Measurements from ENCODE around the gene PRR35.

Gene PRR35

DNA sequence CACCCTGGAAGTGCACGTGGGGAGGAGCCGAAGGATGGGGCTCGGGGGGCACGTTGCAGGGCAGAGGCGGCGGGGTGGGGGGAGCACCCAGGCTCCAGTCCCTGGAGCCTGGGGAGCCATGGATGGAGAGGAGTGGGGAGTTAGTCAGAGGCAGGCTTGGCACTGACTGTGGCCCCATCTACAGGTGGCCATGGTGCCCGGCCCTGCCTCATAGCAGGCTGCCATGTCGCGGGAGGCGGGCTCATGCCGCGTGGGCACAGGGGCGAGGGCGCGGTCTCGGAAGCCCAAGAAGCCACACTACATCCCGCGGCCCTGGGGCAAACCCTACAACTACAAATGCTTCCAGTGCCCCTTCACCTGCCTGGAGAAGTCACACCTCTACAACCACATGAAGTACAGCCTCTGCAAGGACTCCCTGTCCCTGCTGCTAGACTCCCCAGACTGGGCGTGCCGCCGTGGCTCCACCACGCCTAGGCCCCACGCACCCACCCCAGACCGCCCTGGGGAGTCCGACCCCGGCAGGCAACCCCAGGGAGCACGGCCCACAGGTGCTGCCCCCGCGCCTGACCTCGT, 3.0 kb downstream of the PRR35 start:
- TF ChIP-seq, protein P1, sequence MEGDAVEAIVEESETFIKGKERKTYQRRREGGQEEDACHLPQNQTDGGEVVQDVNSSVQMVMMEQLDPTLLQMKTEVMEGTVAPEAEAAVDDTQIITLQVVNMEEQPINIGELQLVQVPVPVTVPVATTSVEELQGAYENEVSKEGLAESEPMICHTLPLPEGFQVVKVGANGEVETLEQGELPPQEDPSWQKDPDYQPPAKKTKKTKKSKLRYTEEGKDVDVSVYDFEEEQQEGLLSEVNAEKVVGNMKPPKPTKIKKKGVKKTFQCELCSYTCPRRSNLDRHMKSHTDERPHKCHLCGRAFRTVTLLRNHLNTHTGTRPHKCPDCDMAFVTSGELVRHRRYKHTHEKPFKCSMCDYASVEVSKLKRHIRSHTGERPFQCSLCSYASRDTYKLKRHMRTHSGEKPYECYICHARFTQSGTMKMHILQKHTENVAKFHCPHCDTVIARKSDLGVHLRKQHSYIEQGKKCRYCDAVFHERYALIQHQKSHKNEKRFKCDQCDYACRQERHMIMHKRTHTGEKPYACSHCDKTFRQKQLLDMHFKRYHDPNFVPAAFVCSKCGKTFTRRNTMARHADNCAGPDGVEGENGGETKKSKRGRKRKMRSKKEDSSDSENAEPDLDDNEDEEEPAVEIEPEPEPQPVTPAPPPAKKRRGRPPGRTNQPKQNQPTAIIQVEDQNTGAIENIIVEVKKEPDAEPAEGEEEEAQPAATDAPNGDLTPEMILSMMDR (IDR thresholded peaks at IDR 0.05; ENCODE audit: control extremely low read depth, extremely low read depth, low read depth, missing control alignments), result no peak
- no peak for DNase-seq (ENCODE audit: extremely low spot score)
- CTCF ChIA-PET, result no interaction called here
- POLR2A ChIA-PET, result no interaction called here

DNA sequence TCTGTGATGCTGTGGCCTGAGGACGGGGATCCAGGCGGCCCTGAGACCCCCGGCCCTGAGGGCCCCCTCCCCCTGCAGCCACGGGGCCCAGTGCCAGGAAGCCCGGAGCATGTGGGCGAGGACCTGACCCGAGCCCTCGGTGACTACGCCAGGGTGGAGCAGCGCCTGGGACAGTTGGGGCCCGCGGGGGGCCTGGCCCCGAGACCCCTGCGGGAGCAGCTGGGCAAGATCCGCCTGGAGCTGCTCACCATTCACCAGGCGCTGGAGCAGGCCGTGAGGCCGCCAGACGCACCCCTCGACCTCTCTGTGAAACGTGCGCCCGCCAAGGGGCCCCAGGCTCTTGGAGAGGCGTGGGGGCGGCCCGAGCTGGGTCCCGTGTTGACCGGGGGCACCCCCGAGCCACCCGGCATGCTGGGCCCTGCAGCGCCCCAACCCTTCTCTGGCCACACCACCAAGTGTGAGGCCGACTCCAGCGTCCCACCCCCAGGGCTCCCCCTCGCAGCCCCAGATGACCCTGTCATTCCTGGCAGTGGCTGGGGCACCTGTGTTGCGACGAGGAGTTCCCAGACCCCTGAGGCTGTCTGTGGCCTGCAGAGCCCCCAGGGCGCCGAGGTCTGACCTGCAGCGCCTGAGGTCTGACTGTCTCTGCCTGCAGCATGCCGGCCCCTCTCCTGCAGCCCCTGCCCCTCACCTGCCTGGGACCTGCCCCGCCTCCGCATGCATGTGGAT, 4.7 kb downstream of the PRR35 start:
- ChIA-PET CTCF (no interaction called here), POLR2A (no interaction called here)
- TF ChIP-seq, protein P1 (IDR thresholded peaks at IDR 0.05; ENCODE audit: control extremely low read depth, extremely low read depth, low read depth, missing control alignments), result no peak
- DNase-seq (ENCODE audit: extremely low spot score), result no peak

DNA sequence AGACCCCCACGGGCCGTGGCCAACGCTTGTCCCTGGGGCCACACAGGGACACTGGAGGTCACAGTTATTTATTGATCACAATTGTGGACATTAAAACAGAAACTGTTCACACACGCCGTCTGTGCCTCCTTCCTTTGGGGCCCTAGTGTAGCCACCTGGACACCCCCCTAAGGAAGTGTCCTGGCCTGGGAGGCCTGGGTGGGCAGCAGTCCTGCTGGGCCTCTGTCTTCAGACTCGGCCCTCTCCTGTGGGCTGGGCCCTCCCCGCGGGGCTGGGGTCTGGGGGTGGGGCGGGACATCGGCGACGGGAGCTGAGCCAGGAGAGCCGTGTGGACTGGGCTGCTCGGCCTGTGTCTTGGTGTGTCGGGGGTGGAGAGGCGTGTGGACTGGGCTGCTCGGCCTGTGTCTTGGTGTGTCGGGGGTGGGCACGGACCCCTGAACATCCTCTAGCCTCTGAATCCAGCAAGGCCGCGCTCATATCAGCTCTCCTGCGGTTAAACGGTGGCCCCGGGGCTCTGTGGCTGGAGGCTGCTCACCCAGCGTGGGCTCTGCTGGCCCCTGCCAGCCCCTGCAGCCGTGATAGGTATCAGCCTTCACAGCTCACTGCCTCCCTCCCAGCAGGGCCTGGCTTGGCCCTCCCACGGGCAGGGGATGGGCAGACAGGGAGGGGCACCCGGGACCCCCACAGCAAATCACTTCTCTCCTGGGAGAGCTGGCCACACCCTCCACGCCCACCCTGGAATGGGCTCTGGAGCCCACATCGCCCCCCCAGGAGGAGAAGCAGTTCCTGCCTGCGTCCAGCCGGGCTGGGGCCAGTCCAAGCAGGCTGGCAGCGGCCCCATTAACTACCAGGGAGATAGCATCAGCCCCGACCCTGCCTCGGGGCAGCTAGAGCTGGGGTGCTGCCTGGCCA, 5.5 kb downstream of the PRR35 start:
- POLR2A ChIA-PET, result no interaction called here
- CTCF ChIA-PET, result no interaction called here
- DNase-seq (ENCODE audit: extremely low spot score), result no peak
- TF ChIP-seq, protein P1 (IDR thresholded peaks at IDR 0.05; ENCODE audit: control extremely low read depth, extremely low read depth, low read depth, missing control alignments), result no peak

DNA sequence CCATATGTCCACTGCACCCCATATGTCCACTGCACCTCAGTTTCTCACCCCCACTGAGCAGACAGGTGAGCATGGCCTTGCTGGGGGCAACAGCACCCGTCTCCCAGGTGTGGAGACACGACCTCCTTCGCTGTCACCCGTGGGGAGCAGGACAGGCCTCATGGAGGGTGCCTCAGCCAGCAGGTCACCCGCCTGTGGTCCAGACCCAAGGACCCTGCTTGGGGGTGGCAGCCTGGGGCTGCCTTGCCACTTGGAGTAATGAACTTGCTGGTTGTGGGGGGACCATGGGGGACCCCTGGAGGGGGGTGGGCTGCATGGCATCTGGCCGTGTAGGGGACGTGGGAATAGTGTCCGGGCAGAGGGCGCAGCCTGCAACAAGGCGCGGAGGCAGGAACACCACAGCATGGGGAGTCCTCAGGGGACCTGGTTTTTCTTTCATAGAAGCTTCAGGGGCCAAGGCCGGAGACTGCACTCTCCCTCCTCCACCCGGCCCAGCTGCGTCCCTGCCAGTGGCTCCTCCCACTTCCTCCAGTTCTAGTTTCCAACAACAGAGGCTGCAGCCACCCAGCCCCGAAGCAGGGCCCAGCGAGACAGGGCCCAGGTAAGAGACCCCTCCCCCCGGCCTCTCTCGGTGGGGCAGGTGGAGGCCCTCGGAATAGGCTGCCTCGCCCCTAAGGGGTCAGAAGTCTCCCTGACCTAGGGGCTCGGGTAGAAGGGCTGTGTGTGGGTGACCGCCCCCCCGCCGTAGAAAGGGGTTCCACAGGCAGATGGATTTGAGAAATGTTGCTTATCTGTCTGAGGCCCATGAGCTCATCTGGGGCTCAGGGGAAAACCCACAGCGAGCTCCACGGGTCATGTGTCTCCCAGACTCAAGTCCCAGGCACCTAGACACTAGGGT, 6.5 kb downstream of the PRR35 start, which contains the start of gene NHLRC4:
NHLRC4 (plus strand) TSS at position 531 of the 898 bp plus-strand sequence. CDS start 1,043 bp downstream, outside the sequence.
- DNase-seq (ENCODE audit: extremely low spot score), result peak; percentile 91
- TF ChIP-seq, protein P1 (IDR thresholded peaks at IDR 0.05; ENCODE audit: control extremely low read depth, extremely low read depth, low read depth, missing control alignments), result no peak
- ChIA-PET POLR2A (interaction anchor here (0.5 kb wide), 1 partner anchor 1398 kb away, joined by 3 read pairs; the partner anchor contains the start of gene RPS2), CTCF (interaction anchor here (1.1 kb wide), 2 partner anchors 10 to 13 kb away, joined by 3 to 4 read pairs; no protein-coding TSS in a partner anchor)

DNA sequence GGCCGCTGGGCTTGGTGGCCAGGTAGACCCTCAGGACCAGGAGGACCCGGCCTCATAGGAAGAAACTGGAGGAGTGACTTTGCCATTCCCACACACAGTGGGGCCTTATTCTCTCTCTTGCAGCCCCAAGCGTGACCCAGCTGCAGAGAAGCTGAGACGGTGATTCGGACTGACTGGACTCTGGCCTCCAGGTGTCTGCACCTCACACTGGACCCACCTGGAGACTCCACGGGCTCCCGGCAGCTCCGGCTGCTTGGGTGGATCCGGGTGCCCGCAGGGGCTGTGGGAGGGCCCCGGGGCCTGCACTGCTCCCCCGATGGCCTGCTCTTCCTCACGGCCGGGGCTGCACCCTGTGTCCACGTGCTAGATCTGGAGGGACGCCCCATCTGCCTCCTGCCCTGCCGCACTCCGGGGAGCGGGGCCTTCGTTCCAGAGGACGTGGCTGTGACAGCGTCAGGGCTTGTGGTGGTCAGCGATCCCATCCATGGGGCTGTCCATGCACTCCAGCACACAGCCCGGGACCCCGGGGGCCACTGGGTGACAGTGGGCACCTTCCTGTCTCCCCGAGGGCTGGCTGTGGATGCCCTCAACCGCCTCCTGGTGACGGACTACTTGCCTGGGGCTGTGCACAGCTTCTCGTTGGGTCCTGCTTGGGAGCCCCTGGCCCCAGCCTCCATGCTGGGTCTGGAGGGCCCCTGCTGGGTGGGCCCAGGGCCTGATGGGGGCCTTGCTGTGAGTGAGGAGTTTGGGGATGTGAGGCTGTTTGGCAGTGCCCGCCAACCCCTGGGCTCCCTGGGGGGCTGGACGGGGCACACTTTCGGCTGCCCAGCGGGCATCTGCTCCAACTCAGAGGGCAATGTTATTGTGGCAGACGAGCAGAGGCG, 7.4 kb downstream of the PRR35 start:
- TF ChIP-seq, protein P1 (IDR thresholded peaks at IDR 0.05; ENCODE audit: control extremely low read depth, extremely low read depth, low read depth, missing control alignments), result no peak
- POLR2A ChIA-PET, result interaction anchor here (0.5 kb wide), 1 partner anchor 1397 kb away, joined by 3 read pairs; the partner anchor contains the start of gene RPS2
- no peak for DNase-seq (ENCODE audit: extremely low spot score)
- CTCF ChIA-PET, result interaction anchor here (1.1 kb wide), 2 partner anchors 9 to 12 kb away, joined by 3 to 4 read pairs; no protein-coding TSS in a partner anchor

Measured in GM10248 (cell line).